ENCODE measurements around the gene TMEM106C.

The TMEM106C gene

GRCh38 chr12:47941871-47942613 lies 21.4 kb upstream of the TMEM106C start:
- TF ChIP-seq, protein P1, sequence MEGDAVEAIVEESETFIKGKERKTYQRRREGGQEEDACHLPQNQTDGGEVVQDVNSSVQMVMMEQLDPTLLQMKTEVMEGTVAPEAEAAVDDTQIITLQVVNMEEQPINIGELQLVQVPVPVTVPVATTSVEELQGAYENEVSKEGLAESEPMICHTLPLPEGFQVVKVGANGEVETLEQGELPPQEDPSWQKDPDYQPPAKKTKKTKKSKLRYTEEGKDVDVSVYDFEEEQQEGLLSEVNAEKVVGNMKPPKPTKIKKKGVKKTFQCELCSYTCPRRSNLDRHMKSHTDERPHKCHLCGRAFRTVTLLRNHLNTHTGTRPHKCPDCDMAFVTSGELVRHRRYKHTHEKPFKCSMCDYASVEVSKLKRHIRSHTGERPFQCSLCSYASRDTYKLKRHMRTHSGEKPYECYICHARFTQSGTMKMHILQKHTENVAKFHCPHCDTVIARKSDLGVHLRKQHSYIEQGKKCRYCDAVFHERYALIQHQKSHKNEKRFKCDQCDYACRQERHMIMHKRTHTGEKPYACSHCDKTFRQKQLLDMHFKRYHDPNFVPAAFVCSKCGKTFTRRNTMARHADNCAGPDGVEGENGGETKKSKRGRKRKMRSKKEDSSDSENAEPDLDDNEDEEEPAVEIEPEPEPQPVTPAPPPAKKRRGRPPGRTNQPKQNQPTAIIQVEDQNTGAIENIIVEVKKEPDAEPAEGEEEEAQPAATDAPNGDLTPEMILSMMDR (IDR thresholded peaks at IDR 0.05; ENCODE audit: low read length, missing control alignments): peak; percentile 19
- no peak overlapping the region for H3K4me3 ChIP-seq (replicated peaks; ENCODE audit: low read depth, low read length)
- no peak for DNase-seq (ENCODE audit: low read depth)

GRCh38 chr12:47942614-47943225 lies 20.7 kb upstream of the TMEM106C start:
- TF ChIP-seq, protein P1 (IDR thresholded peaks at IDR 0.05; ENCODE audit: low read length, missing control alignments): no peak
- no peak for DNase-seq (ENCODE audit: low read depth)
- no peak overlapping the region for H3K4me3 ChIP-seq (replicated peaks; ENCODE audit: low read depth, low read length)

DNA sequence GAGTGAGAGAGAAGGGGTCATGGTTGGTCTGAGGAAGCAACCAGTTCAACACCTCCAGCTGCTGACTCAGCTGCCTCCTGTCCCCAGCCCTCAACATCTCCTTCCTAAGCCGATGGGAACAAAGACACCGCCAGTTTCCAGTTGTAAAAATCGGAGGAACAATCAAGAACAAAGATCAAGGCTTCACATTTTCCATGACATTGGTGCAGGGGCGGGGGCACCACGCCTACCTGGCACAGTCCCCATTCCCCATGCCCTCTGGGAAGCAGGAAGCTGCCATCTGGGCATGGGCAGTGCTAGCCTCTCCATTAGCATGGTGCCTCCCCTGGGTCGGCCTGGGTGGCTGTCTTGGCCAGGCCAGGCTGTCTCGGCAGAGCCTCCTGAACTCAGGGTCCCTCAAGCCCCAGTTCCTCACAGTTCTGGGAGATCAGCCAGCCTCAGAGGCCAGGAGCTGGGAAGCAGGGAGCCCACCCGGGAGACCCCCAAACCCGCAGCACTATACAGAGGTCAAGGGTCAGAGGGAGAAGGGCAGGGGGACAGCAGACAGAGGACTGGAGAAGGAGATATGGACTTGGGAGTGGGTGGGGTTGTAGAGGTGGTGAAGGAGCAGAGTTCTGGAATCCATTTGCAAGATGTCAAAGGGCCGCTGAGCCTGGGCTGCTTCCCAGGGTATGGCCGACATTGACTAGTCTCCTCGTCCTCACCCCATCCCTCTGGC lies 19.6 kb upstream of the TMEM106C start:
- DNase-seq (ENCODE audit: low read depth): no peak
- no peak overlapping the region for H3K4me3 ChIP-seq (replicated peaks; ENCODE audit: low read depth, low read length)
- TF ChIP-seq, protein P1 (IDR thresholded peaks at IDR 0.05; ENCODE audit: low read length, missing control alignments): no peak

DNA sequence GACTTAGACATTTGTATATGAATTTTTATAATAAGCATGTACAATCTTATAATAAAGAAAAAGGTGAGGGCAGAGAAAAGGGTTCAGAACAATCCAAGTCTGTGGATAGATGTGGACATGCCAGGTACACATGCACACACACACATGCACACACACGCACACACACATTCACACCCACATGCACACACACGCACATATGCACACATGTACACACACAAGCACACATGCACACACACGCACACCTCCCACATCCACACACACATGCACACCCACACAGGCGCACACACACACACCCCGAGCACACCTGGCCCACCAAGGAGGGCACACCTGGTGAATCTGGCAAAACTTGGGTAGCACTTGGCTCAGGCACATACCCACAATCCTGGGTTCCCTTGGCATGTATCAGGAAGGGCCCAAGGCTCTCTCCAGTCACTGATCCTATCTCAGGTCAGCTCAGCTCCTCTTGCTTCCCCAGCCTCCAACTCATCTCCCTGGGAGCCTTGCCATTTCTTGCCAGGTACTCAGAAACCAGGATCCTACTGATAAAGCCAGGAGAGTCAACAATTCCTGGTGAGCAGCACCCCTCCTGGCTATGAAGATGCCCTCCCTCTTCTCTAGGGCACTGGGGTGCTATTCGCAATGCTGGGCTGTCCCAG lies 18.6 kb upstream of the TMEM106C start:
- no peak overlapping the region for H3K4me3 ChIP-seq (replicated peaks; ENCODE audit: low read depth, low read length)
- TF ChIP-seq, protein P1 (IDR thresholded peaks at IDR 0.05; ENCODE audit: low read length, missing control alignments): no peak
- no peak for DNase-seq (ENCODE audit: low read depth)

DNA sequence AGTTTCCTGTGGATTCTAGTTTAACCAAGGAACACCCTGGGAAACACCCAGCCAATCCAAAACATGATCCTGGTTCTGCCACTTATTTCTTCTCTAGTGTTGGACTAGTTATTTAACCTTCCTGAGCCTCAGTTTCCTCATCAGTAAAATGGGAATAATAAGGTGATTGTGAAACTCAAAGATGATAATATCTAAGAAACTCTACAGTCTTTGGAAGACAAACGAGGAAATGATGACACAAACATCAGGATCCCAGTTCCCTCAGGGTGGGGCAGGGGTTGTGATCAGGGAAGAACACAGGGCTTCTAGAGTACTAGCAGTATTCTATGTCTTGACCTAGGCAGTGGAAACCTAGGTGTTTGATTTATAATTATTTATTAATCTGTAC lies 18.1 kb upstream of the TMEM106C start:
- H3K4me3 ChIP-seq (replicated peaks; ENCODE audit: low read depth, low read length): no peak overlapping the region

More for the DNA sequence above, 18.1 kb upstream of the TMEM106C start:
- DNase-seq (ENCODE audit: low read depth): no peak
- TF ChIP-seq, protein P1 (IDR thresholded peaks at IDR 0.05; ENCODE audit: low read length, missing control alignments): no peak
